GM21576 (cell line): ENCODE results near the gene SCRN1.
"Not testable (repeated sequence)": the region's sequence is repeated elsewhere in the genome, so short reads cannot be mapped to it uniquely, and the experiment has no call there.

Experiments used
- ATAC-seq: cut with Tn5 transposase; IDR thresholded peaks from one replicate; pipeline ENCODE4 v1.9.1; 2021; ENCODE audit warnings: mild to moderate bottlenecking, moderate library complexity; ENCODE audit not compliant: unreplicated experiment

Gene SCRN1

GRCh38 chr7:29893351-29893965 is 96.1 kb downstream of the SCRN1 start:
- no peak for ATAC-seq

- no peak for ATAC-seq
These were observed 97.4 kb downstream of the SCRN1 start for GRCh38 chr7:29892231-29892630.

GRCh38 chr7:29891766-29892165 is 97.8 kb downstream of the SCRN1 start:
- no peak for ATAC-seq

GRCh38 chr7:29890786-29891185 is 98.8 kb downstream of the SCRN1 start:
- not testable (repeated sequence) for ATAC-seq

- no peak for ATAC-seq
These were observed 99.3 kb downstream of the SCRN1 start for GRCh38 chr7:29890251-29890650.

- ATAC-seq: no peak
These were observed 100.3 kb downstream of the SCRN1 start for GRCh38 chr7:29889288-29889687.

- ATAC-seq: no peak
These were observed 101.6 kb downstream of the SCRN1 start for GRCh38 chr7:29888006-29888405.

GRCh38 chr7:29886827-29887226 is 102.8 kb downstream of the SCRN1 start:
- no peak for ATAC-seq

GRCh38 chr7:29885626-29886025 is 104.0 kb downstream of the SCRN1 start:
- no peak for ATAC-seq

- ATAC-seq: no peak
These were observed 105.0 kb downstream of the SCRN1 start for GRCh38 chr7:29884399-29885272.

GRCh38 chr7:29883462-29884398 is 105.9 kb downstream of the SCRN1 start:
- no peak for ATAC-seq

GRCh38 chr7:29882481-29882880 is 107.1 kb downstream of the SCRN1 start:
- no peak for ATAC-seq

- ATAC-seq: no peak
These were observed 107.9 kb downstream of the SCRN1 start for GRCh38 chr7:29881724-29882123.

GRCh38 chr7:29879609-29880008 is 110.0 kb downstream of the SCRN1 start:
- ATAC-seq: no peak

GRCh38 chr7:29878081-29878688 is 111.4 kb downstream of the SCRN1 start:
- no peak for ATAC-seq

- ATAC-seq: no peak
These were observed 112.4 kb downstream of the SCRN1 start for GRCh38 chr7:29877196-29877595.

GRCh38 chr7:29875741-29876140 is 113.9 kb downstream of the SCRN1 start:
- no peak for ATAC-seq

GRCh38 chr7:29873644-29874294 is 115.8 kb downstream of the SCRN1 start:
- no peak for ATAC-seq

- no peak for ATAC-seq
These were observed 117.7 kb downstream of the SCRN1 start for GRCh38 chr7:29871787-29872398.
